ENCODE measurements around the gene ANXA2R. TPM values are rescaled to one million over a fixed set of nuclear protein-coding genes. Genes with fewer than 3 reads are reported as not detected.

The ANXA2R gene
- total and polyA plus RNA-seq, 2 of the 13 experiments (the other 11 are each of a cell fraction or from before 2014, with no cell fraction given), result 0.95 to 1.3 TPM

GRCh38 chr5:43042626-43043399 lies 2.7 kb upstream of the ANXA2R start (continued):
- TF ChIP-seq CTCF (CRISPR knock-in tag; IDR thresholded peaks at IDR 0.05), result peak; percentile 59
- no peak for TF ChIP-seq YEATS2 (CRISPR knock-in tag; IDR thresholded peaks at IDR 0.05; ENCODE audit: borderline replicate concordance)
- TF ChIP-seq ARNT2 (CRISPR knock-in tag; IDR thresholded peaks at IDR 0.05; ENCODE audit: low read depth), result peak; percentile 58; the same call in 1 of the 2 replicates
- no peak for TF ChIP-seq MTF2 (CRISPR knock-in tag; IDR thresholded peaks at IDR 0.05; ENCODE audit: borderline replicate concordance)
- 0 out of 2 replicates have a peak, but pooled peaks have one; percentile 30 for TF ChIP-seq SP4 (CRISPR knock-in tag; IDR thresholded peaks at IDR 0.05)
- no peak for TF ChIP-seq ZNF580 (CRISPR knock-in tag; IDR thresholded peaks at IDR 0.05; ENCODE audit: borderline replicate concordance, low read depth)
- TF ChIP-seq BCL6 (CRISPR knock-in tag; IDR thresholded peaks at IDR 0.05), result no peak
- TF ChIP-seq ZNF225 (CRISPR knock-in tag; IDR thresholded peaks at IDR 0.05), result no peak
- no peak for TF ChIP-seq ZKSCAN8 (CRISPR knock-in tag; IDR thresholded peaks at IDR 0.05; ENCODE audit: borderline replicate concordance)
- no peak for TF ChIP-seq SATB2 (CRISPR knock-in tag; IDR thresholded peaks at IDR 0.05)
- no peak for TF ChIP-seq ZSCAN25 (CRISPR knock-in tag; IDR thresholded peaks at IDR 0.05)
- TF ChIP-seq LCORL (IDR thresholded peaks at IDR 0.05), result no peak
- no peak for TF ChIP-seq LCORL (CRISPR knock-in tag; IDR thresholded peaks at IDR 0.05)
- no peak for TF ChIP-seq ZSCAN9 (CRISPR knock-in tag; IDR thresholded peaks at IDR 0.05; ENCODE audit: borderline replicate concordance)
- TF ChIP-seq JDP2 (CRISPR knock-in tag; IDR thresholded peaks at IDR 0.05; ENCODE audit: borderline replicate concordance), result no peak
- no peak for TF ChIP-seq MEIS1 (CRISPR knock-in tag; IDR thresholded peaks at IDR 0.05; ENCODE audit: borderline replicate concordance)
- TF ChIP-seq ZNF292 (CRISPR knock-in tag; IDR thresholded peaks at IDR 0.05; ENCODE audit: borderline replicate concordance, low read depth), result peak; percentile 54; the same call in 1 of the 2 replicates
- TF ChIP-seq ZBTB3 (CRISPR knock-in tag; IDR thresholded peaks at IDR 0.05; ENCODE audit: borderline replicate concordance, low read depth), result no peak
- no peak for TF ChIP-seq ATAD3A (CRISPR knock-in tag; IDR thresholded peaks at IDR 0.05)
- no peak for TF ChIP-seq ZZZ3 (CRISPR knock-in tag; IDR thresholded peaks at IDR 0.05; ENCODE audit: borderline replicate concordance)
- no peak for TF ChIP-seq ZBTB7A (CRISPR knock-in tag; IDR thresholded peaks at IDR 0.05)
- no peak for TF ChIP-seq ZNF879 (CRISPR knock-in tag; IDR thresholded peaks at IDR 0.05)
- TF ChIP-seq ISL2 (CRISPR knock-in tag; IDR thresholded peaks at IDR 0.05), result no peak
- TF ChIP-seq ZNF101 (CRISPR knock-in tag; IDR thresholded peaks at IDR 0.05; ENCODE audit: borderline replicate concordance, low read depth), result no peak
- no peak for TF ChIP-seq ZBTB14 (CRISPR knock-in tag; IDR thresholded peaks at IDR 0.05)
- no peak for TF ChIP-seq SMAD9 (CRISPR knock-in tag; IDR thresholded peaks at IDR 0.05)
- TF ChIP-seq SRSF1 (optimal IDR thresholded peaks at IDR 0.05; ENCODE audit: low read depth, low read length), result no peak
- no peak for TF ChIP-seq NFIB (CRISPR knock-in tag; IDR thresholded peaks at IDR 0.05; ENCODE audit: borderline replicate concordance)
- TF ChIP-seq NR3C1 (CRISPR knock-in tag; IDR thresholded peaks at IDR 0.05), result no peak
